Central memory CD8-positive, alpha-beta T cell (primary cell): Measurements from ENCODE around the gene TBC1D22A.
"Not testable (repeated sequence)": the region's sequence is repeated elsewhere in the genome, so short reads cannot be mapped to it uniquely, and the experiment has no call there.

ENCODE experiments used
- ATAC-seq: fragments of 150-1000 bp; cut with Tn5 transposase; replicated peaks from 2 replicates; pipeline ENCODE4 v1.10.0; 2022; ENCODE audit warnings: mild to moderate bottlenecking, moderate FRiP score, moderate number of reproducible peaks; ENCODE audit not compliant: poor library complexity, severe bottlenecking; ENCODE audit errors: extremely low read depth
- DNase-seq, 2 donors: peaks; one replicate each; pipeline ENCODE4 v3.0.0; 2021; ENCODE audit warnings: low spot score in 2 of 2
- H3K27ac Mint-ChIP-seq: one replicate; pipeline ENCODE4 v1.8.0; 2022; ENCODE audit warnings: low read depth, mild to moderate bottlenecking, moderate library complexity, mixed read lengths
- H3K27me3 Mint-ChIP-seq: one replicate; pipeline ENCODE4 v1.8.0; 2022; ENCODE audit warnings: mixed read lengths
- H3K36me3 Mint-ChIP-seq: one replicate; pipeline ENCODE4 v1.8.0; 2022; ENCODE audit warnings: mild to moderate bottlenecking, moderate library complexity, mixed read lengths; ENCODE audit not compliant: insufficient read depth
- H3K4me1 Mint-ChIP-seq: one replicate; pipeline ENCODE4 v1.8.0; 2022; ENCODE audit warnings: mixed read lengths
- H3K4me3 Mint-ChIP-seq: one replicate; pipeline ENCODE4 v1.8.0; 2022; ENCODE audit warnings: mild to moderate bottlenecking, moderate library complexity, mixed read lengths
- H3K9me3 Mint-ChIP-seq: one replicate; pipeline ENCODE4 v1.8.0; 2022; ENCODE audit warnings: mixed read lengths

TBC1D22A gene

DNA sequence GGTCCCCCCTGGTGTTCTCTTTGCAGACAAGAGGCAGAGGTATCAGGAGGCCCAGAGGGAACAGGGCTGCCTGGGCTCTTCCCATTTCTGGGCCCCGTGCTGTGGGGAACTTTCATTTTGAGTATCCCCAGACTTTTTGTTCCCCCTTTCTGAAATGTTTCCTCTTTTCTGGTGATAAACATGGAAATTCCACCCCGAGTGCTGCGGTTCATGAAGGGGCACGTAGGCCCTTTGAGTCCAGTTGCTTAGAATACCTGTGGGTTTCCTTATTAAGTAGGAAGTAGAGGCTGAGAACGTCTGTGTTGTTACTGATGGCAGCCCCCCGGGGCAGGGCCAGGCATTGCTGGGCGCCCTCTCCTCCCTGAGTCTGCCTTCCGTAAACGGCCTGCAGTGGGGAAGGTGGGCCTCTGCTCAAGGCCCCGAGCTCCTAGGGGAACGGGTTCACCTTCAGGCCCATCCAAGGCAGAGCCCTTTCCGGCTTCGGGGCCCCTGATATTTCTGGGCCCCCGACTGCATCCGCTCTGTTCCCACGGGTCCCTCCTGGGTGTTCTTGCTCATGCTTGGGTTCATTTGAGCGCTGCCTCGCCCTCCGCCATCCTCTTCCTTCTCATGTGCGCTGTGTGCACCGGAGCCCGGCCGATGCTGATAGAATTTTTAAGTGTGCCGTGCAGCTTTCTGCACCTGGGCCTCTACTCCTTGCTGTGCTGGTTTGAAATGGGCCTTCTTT lies 12.0 kb downstream of the TBC1D22A start:
- H3K36me3 Mint-ChIP-seq = peaks cover 9% of the 10 kb centered on the region
- peaks cover 60% of the 10 kb centered on the region for H3K4me1 Mint-ChIP-seq
- DNase-seq (no peak), ATAC-seq (peak; percentile 62)
- H3K27me3 Mint-ChIP-seq = no peaks in the 10 kb centered on the region
- H3K27ac Mint-ChIP-seq = peak overlapping the region; percentile 77
- H3K9me3 Mint-ChIP-seq = no peaks in the 10 kb centered on the region
- peak overlapping the region; percentile 62 for H3K4me3 Mint-ChIP-seq

DNA sequence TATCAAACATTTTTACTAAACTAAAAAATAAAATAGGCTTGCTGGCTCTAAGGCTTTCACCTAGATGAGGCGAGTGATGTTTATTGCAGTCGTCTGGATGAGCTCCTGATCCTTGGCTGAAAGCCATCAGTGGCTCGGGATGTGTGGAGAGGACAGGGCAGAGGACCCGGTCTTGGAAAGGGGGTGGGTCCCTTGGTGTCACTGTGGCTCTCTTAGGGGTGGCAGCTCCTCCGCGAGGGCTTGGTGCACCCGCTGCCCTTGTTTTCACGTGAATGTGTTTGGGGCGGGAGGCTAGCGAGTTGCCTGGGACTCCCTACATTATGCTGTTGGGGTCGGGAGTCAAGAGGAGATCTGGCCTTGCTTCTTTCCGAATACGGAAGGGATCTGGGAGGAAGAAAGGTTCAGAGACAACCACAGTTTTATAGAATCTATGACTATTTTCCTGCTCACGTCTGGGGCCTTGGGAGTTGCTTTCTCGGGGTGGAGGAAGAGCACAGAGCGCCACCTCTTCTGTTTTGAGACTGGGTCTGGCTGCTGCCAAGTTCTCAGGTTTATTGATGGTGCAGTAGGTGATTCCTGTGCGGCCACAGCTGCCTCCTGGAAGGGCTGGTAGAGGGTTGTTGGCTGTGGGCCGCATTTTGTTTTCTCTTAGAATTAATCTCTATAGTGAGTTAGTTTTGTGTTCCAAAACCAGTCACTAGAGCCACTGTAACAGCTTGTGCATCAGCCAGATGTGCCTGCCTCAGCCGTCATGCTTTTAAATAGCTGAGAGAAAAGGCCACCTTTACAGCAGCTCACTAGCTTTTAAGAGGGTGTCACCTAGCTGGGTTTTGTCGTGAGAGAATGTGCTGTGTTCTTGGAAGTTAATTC lies 12.8 kb downstream of the TBC1D22A start:
- Mint-ChIP-seq H3K36me3 (peaks cover 9% of the 10 kb centered on the region), H3K4me3 (peak overlapping the region; percentile 62), H3K9me3 (no peaks in the 10 kb centered on the region), H3K27ac (peak overlapping the region; percentile 77), H3K4me1 (peaks cover 53% of the 10 kb centered on the region), H3K27me3 (no peaks in the 10 kb centered on the region)
- ATAC-seq (no peak), DNase-seq (no peak)

DNA sequence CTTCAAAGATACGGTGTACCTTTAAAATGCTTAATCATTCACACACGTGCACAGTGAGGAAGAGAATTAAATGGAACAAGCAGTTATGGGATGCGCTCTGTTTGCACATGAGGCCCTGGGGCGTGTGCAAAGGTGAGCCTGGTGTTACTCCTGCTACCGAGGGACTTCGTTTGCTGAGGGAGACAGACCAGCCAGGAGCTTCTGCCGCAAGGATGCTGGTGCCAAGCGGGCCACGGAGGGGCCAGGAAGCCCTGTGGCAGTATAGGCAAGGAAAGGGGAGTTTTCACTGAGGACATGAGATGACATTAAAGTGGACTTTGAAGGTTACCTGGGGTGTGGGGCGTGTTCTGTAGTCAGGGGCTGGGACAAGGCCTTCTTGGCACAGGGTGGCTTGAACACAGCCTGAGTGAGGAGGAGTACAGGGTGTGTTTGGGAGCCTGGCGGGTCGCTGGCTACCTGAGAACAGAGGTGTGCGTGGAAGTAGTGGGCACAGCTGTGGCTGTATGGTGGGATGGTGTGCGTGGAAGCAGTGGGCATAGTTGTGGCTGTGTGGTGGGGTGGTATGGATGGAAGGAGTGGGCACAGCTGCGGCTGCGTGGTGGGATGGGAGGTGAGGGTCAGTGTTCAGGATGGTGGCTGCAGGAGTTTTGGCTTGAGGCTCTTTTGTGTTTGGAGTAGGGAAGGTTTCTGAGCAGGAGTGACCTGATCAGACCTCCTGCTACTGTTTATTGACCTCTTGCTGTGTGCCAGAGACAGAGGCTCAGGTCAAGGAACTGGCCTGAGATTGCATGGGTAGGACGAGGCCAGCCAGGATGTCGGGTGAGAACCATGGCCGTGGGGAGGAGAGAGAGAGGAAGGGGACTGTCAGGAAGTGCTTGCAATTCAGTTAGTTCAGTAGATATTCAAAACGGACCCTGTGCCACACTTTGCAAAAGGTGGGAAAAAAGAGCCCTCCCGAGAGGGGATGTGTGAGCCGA lies 13.7 kb downstream of the TBC1D22A start:
- ATAC-seq = no peak
- Mint-ChIP-seq H3K4me3 (peak overlapping the region; percentile 62), H3K27ac (peak overlapping the region; percentile 77), H3K27me3 (no peaks in the 10 kb centered on the region), H3K4me1 (peaks cover 55% of the 10 kb centered on the region), H3K9me3 (no peaks in the 10 kb centered on the region), H3K36me3 (peaks cover 6% of the 10 kb centered on the region)
- no peak for DNase-seq

DNA sequence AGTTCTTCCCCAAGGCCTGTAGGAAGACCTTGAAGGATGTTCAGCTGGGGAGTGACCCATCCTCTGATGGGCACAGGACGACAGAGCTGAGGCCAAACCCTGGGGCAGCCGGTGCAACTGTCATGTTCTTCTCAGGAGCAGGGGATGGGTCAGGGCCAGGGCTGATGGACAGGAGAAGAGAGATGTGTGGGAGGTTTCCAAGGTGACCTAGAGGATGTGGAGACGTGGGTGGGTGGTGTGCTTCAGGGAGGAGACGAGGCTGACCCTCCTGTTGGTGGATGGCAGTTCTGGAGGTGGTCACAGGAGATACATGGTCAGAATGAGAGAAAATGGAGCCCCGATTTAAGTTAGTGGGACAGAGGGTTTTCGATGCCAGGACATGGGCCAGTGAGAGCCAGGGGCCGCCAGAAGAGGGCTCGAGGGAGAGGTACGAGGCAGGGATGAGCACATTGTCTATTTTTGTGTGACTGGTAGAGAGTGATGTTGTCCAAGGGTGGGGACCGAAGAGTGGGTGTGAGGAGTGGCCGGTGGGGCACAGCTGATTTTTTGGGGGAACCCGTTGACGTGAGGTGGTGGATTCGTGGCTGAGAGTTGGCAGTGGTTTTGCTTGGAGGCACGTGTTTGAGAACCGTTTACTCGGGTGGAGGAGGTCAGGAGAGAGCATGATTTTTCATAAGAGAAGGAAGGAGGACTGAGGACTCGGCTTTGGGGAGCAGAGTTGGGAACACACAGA lies 14.6 kb downstream of the TBC1D22A start:
- no peaks in the 10 kb centered on the region for H3K9me3 Mint-ChIP-seq

DNA sequence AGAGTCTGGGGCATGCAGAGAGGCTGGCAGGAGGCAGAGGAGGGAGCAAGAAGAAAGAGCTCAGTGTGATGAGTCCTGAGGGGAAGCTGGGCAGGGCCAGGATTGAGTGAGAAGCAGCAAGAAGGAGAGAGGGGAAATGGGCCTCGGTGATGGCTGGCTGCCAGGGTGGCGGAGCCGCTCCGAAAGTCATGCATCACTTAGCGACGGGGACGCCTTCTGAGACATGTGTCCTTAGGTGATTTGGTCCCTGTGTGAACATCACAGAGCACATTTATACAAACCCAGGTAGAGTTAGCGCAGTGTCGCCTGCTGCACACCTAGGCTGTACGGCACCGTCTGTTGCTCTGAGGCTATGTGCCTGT lies 15.1 kb downstream of the TBC1D22A start:
- no peak overlapping the region for H3K4me3 Mint-ChIP-seq
- H3K9me3 Mint-ChIP-seq = no peaks in the 10 kb centered on the region
- ATAC-seq (no peak), DNase-seq (no peak)
- H3K36me3 Mint-ChIP-seq = peaks cover 5% of the 10 kb centered on the region
- peaks cover 66% of the 10 kb centered on the region for H3K4me1 Mint-ChIP-seq
- H3K27me3 Mint-ChIP-seq = no peaks in the 10 kb centered on the region
- peak overlapping the region; percentile 77 for H3K27ac Mint-ChIP-seq

More for the DNA sequence above, 14.6 kb downstream of the TBC1D22A start:
- ATAC-seq (no peak), DNase-seq (no peak)
- Mint-ChIP-seq H3K27me3 (no peaks in the 10 kb centered on the region), H3K4me1 (peaks cover 61% of the 10 kb centered on the region), H3K4me3 (peak overlapping the region; percentile 8), H3K27ac (peak overlapping the region; percentile 77), H3K36me3 (peaks cover 5% of the 10 kb centered on the region)

DNA sequence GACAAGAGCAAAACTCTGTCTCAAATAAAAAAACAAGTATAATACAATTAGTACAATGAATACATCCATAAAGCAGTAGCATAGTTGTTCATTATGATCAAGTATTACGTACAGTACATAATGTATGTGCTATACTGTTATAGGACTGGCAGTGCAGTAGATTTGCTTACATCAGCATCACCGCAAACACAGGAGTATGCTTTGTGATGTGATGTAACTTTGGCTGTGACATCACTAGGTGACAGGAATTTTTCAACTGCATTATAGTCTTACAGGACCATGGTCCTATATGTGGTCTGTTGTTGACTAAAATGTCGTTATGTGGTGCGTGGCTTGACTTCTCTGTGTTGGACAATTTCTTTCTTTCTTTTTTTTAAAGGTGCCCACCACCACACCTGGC lies 16.6 kb downstream of the TBC1D22A start:
- Mint-ChIP-seq H3K27me3 (no peaks in the 10 kb centered on the region), H3K4me3 (no peak overlapping the region), H3K36me3 (peaks cover 5% of the 10 kb centered on the region), H3K27ac (no peak overlapping the region), H3K4me1 (peaks cover 60% of the 10 kb centered on the region), H3K9me3 (no peaks in the 10 kb centered on the region)
- DNase-seq = no peak
- ATAC-seq = no peak

DNA sequence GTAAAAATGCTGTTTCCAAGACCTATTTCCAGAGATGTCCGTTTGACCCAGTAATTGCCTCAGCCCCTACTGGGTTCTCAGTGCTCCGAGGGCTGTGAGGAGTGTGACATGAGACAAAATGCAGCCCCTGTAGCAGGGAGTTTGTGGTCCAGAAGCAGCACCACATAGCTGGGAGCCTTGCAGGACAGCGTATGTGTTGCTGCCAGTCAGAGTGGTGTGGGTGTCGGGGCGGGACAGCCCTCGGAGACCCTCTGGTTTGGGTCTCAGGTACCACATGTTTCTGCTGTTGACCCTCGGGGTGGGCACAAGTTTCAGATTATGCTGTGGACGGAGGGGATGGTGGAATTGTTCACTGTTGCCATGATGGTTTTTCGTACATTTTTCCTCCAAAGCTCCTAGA lies 17.2 kb downstream of the TBC1D22A start:
- peak overlapping the region; percentile 75 for H3K27ac Mint-ChIP-seq
- H3K4me1 Mint-ChIP-seq = peaks cover 61% of the 10 kb centered on the region
- H3K4me3 Mint-ChIP-seq = no peak overlapping the region
- H3K36me3 Mint-ChIP-seq = peaks cover 5% of the 10 kb centered on the region
- DNase-seq (no peak), ATAC-seq (no peak)
- H3K27me3 Mint-ChIP-seq = no peaks in the 10 kb centered on the region
- no peaks in the 10 kb centered on the region for H3K9me3 Mint-ChIP-seq

DNA sequence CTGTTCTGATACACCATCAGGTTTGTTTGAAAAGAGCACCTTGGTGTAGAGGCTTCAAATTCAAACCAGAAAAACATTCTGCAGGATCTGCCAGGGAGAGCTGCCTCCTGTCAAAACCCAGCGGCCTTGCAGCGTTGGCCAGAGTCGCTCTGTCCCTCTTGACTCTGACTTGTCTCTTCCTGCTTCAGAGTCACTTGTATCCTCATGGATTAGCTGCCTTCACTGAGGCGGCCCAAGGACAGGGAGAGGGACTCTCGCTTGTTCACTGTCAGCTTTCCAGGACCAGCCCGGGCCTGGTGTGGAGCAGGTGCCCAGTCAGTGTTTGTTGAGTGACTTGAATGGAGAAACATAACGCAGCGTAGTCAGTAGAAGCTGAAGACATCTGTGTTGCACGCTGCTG lies 18.0 kb downstream of the TBC1D22A start:
- Mint-ChIP-seq H3K4me1 (peaks cover 61% of the 10 kb centered on the region), H3K27me3 (no peaks in the 10 kb centered on the region), H3K36me3 (peaks cover 5% of the 10 kb centered on the region), H3K4me3 (no peak overlapping the region), H3K27ac (peak overlapping the region; percentile 75), H3K9me3 (no peaks in the 10 kb centered on the region)
- ATAC-seq = no peak
- no peak for DNase-seq

DNA sequence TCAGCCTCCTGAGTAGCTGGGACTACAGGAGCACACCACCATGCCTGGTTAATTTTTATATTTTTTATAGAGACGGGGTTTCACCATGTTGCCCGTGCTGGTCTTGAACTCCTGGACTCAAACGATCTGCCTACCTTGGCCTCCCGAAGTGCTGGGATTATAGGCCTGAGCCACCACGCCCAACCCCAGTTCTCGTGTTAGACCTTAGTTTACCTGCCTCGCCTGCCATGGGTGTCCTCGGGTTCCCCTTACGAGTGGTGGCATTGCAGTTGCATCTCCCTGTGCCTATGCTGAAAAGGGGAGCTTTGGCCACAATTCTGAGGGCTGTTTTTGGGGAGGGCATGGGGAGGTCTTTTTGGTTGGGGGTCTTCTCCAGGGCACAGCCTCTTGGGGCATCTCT lies 18.8 kb downstream of the TBC1D22A start:
- peaks cover 4% of the 10 kb centered on the region for H3K36me3 Mint-ChIP-seq
- no peak for ATAC-seq
- H3K27ac Mint-ChIP-seq = peak overlapping the region; percentile 75
- peaks cover 56% of the 10 kb centered on the region for H3K4me1 Mint-ChIP-seq
- no peaks in the 10 kb centered on the region for H3K27me3 Mint-ChIP-seq
- no peaks in the 10 kb centered on the region for H3K9me3 Mint-ChIP-seq
- no peak for DNase-seq
- no peak overlapping the region for H3K4me3 Mint-ChIP-seq

DNA sequence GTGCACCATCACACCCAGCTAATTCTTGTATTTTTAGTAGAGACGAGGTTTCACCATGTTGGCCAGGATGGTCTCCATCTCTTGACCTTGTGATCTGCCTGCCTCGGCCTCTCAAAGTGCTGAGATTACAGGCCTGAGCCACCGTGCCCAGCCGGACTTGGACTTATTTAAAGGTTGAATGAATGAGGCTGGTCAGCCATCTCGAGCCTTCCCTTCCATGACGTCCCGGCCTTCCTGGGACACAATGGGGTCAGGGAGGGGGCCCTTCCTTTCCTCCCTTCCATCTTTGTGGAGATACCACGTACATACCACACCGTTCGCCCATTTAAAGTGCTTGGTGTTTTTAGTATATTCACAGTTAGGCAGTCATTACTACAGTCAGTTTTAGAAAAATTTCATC lies 19.8 kb downstream of the TBC1D22A start:
- not testable (repeated sequence) for H3K36me3 Mint-ChIP-seq, H3K9me3 Mint-ChIP-seq, ATAC-seq, H3K27me3 Mint-ChIP-seq, H3K4me3 Mint-ChIP-seq, DNase-seq
- Mint-ChIP-seq H3K27ac (peak overlapping the region; percentile 85), H3K4me1 (peaks cover 51% of the 10 kb centered on the region)

DNA sequence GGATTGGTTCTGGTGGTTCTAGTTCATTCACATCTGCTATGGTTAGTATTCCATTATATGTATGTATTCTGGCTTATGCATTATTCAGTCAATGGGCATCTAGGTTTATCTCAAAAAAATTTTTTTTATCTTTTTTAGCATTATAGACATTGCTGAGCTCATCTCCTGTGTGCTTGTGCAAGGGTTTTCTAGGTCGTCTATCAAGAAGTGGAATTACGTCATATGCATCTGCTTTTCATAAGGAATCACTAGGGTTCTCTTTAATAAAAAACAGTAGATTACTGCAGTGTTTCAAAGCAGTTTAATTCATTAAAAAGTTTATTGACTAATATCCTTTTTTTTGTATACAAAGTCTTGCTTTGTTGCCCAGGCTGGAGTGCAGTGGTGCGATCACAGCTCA lies 21.3 kb downstream of the TBC1D22A start:
- no peak for DNase-seq
- no peak overlapping the region for H3K4me3 Mint-ChIP-seq
- H3K27me3 Mint-ChIP-seq = no peaks in the 10 kb centered on the region
- H3K27ac Mint-ChIP-seq = no peak overlapping the region
- ATAC-seq = no peak
- H3K9me3 Mint-ChIP-seq = no peaks in the 10 kb centered on the region
- peaks cover 3% of the 10 kb centered on the region for H3K36me3 Mint-ChIP-seq
- H3K4me1 Mint-ChIP-seq = peaks cover 49% of the 10 kb centered on the region
